Measurements from ENCODE around the gene ARL8B. TPM values are rescaled to one million over a fixed set of nuclear protein-coding genes. Genes with fewer than 3 reads are reported as not detected.

The ARL8B gene
- total RNA-seq, 1 donor from 2014 or later, result 39.3 TPM

- H3K4me3 Mint-ChIP-seq, result no peak overlapping the region
- no peak overlapping the region for H3K4me3 ChIP-seq
- TF ChIP-seq EZH2phosphoT487 (IDR thresholded peaks at IDR 0.05), result no peak
- no peak for TF ChIP-seq EZH2 (IDR thresholded peaks at IDR 0.05)
- no peak for TF ChIP-seq CTCF (IDR thresholded peaks at IDR 0.05)
- H3F3A ChIP-seq (ENCODE audit: low read depth), result no peaks in the 10 kb centered on the region
- H3K36me3 Mint-ChIP-seq, result no peaks in the 10 kb centered on the region
- H3K9ac ChIP-seq, result no peak overlapping the region
- no peak for DNase-seq (ENCODE audit: low spot score)
- H3K36me3 ChIP-seq, result no peaks in the 10 kb centered on the region
- H3K27ac ChIP-seq, result no peak overlapping the region
- no peaks in the 10 kb centered on the region for H3K9me3 ChIP-seq (ENCODE audit: low read depth)
- H4K20me1 ChIP-seq (ENCODE audit: low read depth), result no peaks in the 10 kb centered on the region
- no peaks in the 10 kb centered on the region for H3K27me3 ChIP-seq
- peaks cover 5% of the 10 kb centered on the region for H3K4me1 Mint-ChIP-seq
- no peaks in the 10 kb centered on the region for H3K79me2 ChIP-seq (ENCODE audit: low read depth)
- peaks cover 3% of the 10 kb centered on the region for H3K27me3 Mint-ChIP-seq (ENCODE audit: insufficient read depth, low read depth)
- H2AFZ ChIP-seq (replicated peaks), result no peak overlapping the region
- H3K4me2 ChIP-seq, result no peak overlapping the region
- no peak overlapping the region for H3K27ac Mint-ChIP-seq
- no peaks in the 10 kb centered on the region for H3K4me1 ChIP-seq
- H3K9me3 Mint-ChIP-seq, result no peaks in the 10 kb centered on the region
These were observed 37.9 kb upstream of the ARL8B start for GRCh38 chr3:5084224-5084623.

- Histone ChIP-seq H4K20me1 (ENCODE audit: low read depth) (no peaks in the 10 kb centered on the region), H3K9me3 (ENCODE audit: low read depth) (no peaks in the 10 kb centered on the region), H3K36me3 (no peaks in the 10 kb centered on the region), H2AFZ (replicated peaks) (no peak overlapping the region), H3K27ac (no peak overlapping the region), H3K79me2 (ENCODE audit: low read depth) (no peaks in the 10 kb centered on the region), H3K4me2 (no peak overlapping the region), H3F3A (ENCODE audit: low read depth) (no peaks in the 10 kb centered on the region), H3K4me3 (no peak overlapping the region), H3K9ac (no peak overlapping the region), H3K27me3 (no peaks in the 10 kb centered on the region), H3K4me1 (no peaks in the 10 kb centered on the region)
- DNase-seq (ENCODE audit: low spot score), result no peak
- TF ChIP-seq EZH2 (IDR thresholded peaks at IDR 0.05) (no peak), CTCF (IDR thresholded peaks at IDR 0.05) (no peak), EZH2phosphoT487 (IDR thresholded peaks at IDR 0.05) (no peak)
- H3K4me3 Mint-ChIP-seq, result no peak overlapping the region
- no peaks in the 10 kb centered on the region for H3K9me3 Mint-ChIP-seq
- H3K27me3 Mint-ChIP-seq (ENCODE audit: insufficient read depth, low read depth), result peaks cover 7% of the 10 kb centered on the region
- peaks cover 5% of the 10 kb centered on the region for H3K4me1 Mint-ChIP-seq
- H3K27ac Mint-ChIP-seq, result no peak overlapping the region
- H3K36me3 Mint-ChIP-seq, result no peaks in the 10 kb centered on the region
These were observed 35.4 kb upstream of the ARL8B start for GRCh38 chr3:5086708-5087107.

- H3K27me3 Mint-ChIP-seq (ENCODE audit: insufficient read depth, low read depth), result peaks cover 7% of the 10 kb centered on the region
- H3K27ac Mint-ChIP-seq, result no peak overlapping the region
- Histone ChIP-seq H3F3A (ENCODE audit: low read depth) (no peaks in the 10 kb centered on the region), H2AFZ (replicated peaks) (no peak overlapping the region), H3K4me2 (no peak overlapping the region), H4K20me1 (ENCODE audit: low read depth) (no peaks in the 10 kb centered on the region), H3K79me2 (ENCODE audit: low read depth) (no peaks in the 10 kb centered on the region), H3K9me3 (ENCODE audit: low read depth) (no peaks in the 10 kb centered on the region), H3K9ac (no peak overlapping the region), H3K27me3 (no peaks in the 10 kb centered on the region), H3K36me3 (no peaks in the 10 kb centered on the region), H3K4me3 (no peak overlapping the region), H3K4me1 (no peaks in the 10 kb centered on the region), H3K27ac (no peak overlapping the region)
- TF ChIP-seq CTCF (IDR thresholded peaks at IDR 0.05) (no peak), EZH2 (IDR thresholded peaks at IDR 0.05) (no peak), EZH2phosphoT487 (IDR thresholded peaks at IDR 0.05) (no peak)
- H3K4me3 Mint-ChIP-seq, result no peak overlapping the region
- H3K4me1 Mint-ChIP-seq, result peaks cover under 1% of the 10 kb centered on the region
- no peak for DNase-seq (ENCODE audit: low spot score)
- H3K9me3 Mint-ChIP-seq, result no peaks in the 10 kb centered on the region
- no peaks in the 10 kb centered on the region for H3K36me3 Mint-ChIP-seq
These were observed 34.9 kb upstream of the ARL8B start for GRCh38 chr3:5087209-5087608.
